Measurements from ENCODE around the gene PEX26. TPM values are rescaled to one million over a fixed set of nuclear protein-coding genes. Genes with fewer than 3 reads are reported as not detected.
"Not testable (repeated sequence)": the region's sequence is repeated elsewhere in the genome, so short reads cannot be mapped to it uniquely, and the experiment has no call there.

The PEX26 gene
- total RNA-seq, 1 donor: 21.6 TPM

- peak; percentile 29 for DNase-seq (ENCODE audit: low read depth)
- TF ChIP-seq CTCF (IDR thresholded peaks at IDR 0.05; ENCODE audit: insufficient read depth, low read depth, low read length): no peak
- no peak overlapping the region for H3K4me3 ChIP-seq (ENCODE audit: low read depth, low read length)
These were observed 16.9 kb upstream of the PEX26 start for GRCh38 chr22:18060646-18061620.

- no peak for DNase-seq (ENCODE audit: low read depth)
- no peak for TF ChIP-seq CTCF (IDR thresholded peaks at IDR 0.05; ENCODE audit: insufficient read depth, low read depth, low read length)
- no peak overlapping the region for H3K4me3 ChIP-seq (ENCODE audit: low read depth, low read length)
These were observed 15.4 kb upstream of the PEX26 start for GRCh38 chr22:18062421-18062820.

- no peak for TF ChIP-seq CTCF (IDR thresholded peaks at IDR 0.05; ENCODE audit: insufficient read depth, low read depth, low read length)
- H3K4me3 ChIP-seq (ENCODE audit: low read depth, low read length): no peak overlapping the region
- no peak for DNase-seq (ENCODE audit: low read depth)
These were observed 14.5 kb upstream of the PEX26 start for GRCh38 chr22:18063306-18063705.

- not testable (repeated sequence) for H3K4me3 ChIP-seq (ENCODE audit: low read depth, low read length); DNase-seq (ENCODE audit: low read depth)
These were observed 14.1 kb upstream of the PEX26 start for GRCh38 chr22:18063715-18064114.

- H3K4me3 ChIP-seq (ENCODE audit: low read depth, low read length): no peak overlapping the region
- no peak for TF ChIP-seq CTCF (IDR thresholded peaks at IDR 0.05; ENCODE audit: insufficient read depth, low read depth, low read length)
- DNase-seq (ENCODE audit: low read depth): no peak
These were observed 13.2 kb upstream of the PEX26 start for GRCh38 chr22:18064636-18065035.

GRCh38 chr22:18065256-18065655 is 12.5 kb upstream of the PEX26 start:
- no peak for DNase-seq (ENCODE audit: low read depth)
- TF ChIP-seq CTCF (IDR thresholded peaks at IDR 0.05; ENCODE audit: insufficient read depth, low read depth, low read length): no peak

GRCh38 chr22:18066181-18066859 is 11.5 kb upstream of the PEX26 start:
- no peak for TF ChIP-seq CTCF (IDR thresholded peaks at IDR 0.05; ENCODE audit: insufficient read depth, low read depth, low read length)
- no peak overlapping the region for H3K4me3 ChIP-seq (ENCODE audit: low read depth, low read length)
- DNase-seq (ENCODE audit: low read depth): no peak

More at GRCh38 chr22:18065256-18065655, 12.5 kb upstream of the PEX26 start:
- H3K4me3 ChIP-seq (ENCODE audit: low read depth, low read length): no peak overlapping the region
